Activated CD4-positive, alpha-beta T cell treated with anti-CD3 and anti-CD28 coated beads for 36 hours (primary cell): Measurements from ENCODE around the gene DDX47. TPM values are rescaled to one million over a fixed set of nuclear protein-coding genes. Genes with fewer than 3 reads are reported as not detected.
A peak's percentile ranks its signal among the peaks of the same experiment; 100 is the strongest.

Source experiments
- ATAC-seq: fragments of 200-7000 bp; cut with Tn5 transposase; one replicate; pipeline ENCODE4 v1.10.0; 2021; ENCODE audit warnings: mild to moderate bottlenecking, moderate library complexity
- CTCF ChIA-PET: fragments of 350-600 bp; sonication (Branson Sonifier 250); formaldehyde crosslinking; loops from one replicate; lab custom pipeline; 2021; ENCODE audit warnings: antibody characterized with exemption; lab: Charles Lee
- POLR2A ChIA-PET: fragments of 350-600 bp; sonication (Branson Sonifier 250); formaldehyde crosslinking; loops from one replicate; lab custom pipeline; 2021; ENCODE audit warnings: antibody characterized with exemption, inconsistent platforms; lab: Charles Lee
- DNase-seq: peaks from one replicate; pipeline ENCODE4 v3.0.0-alpha.2; 2020
- H3K27ac Mint-ChIP-seq: one replicate; pipeline ENCODE4 v1.8.0; 2021; ENCODE audit warnings: mixed read lengths
- H3K27me3 Mint-ChIP-seq: one replicate; pipeline ENCODE4 v1.8.0; 2021; ENCODE audit warnings: mixed read lengths
- H3K36me3 Mint-ChIP-seq: one replicate; pipeline ENCODE4 v1.8.0; 2021; ENCODE audit warnings: low read depth, mixed read lengths
- H3K4me1 Mint-ChIP-seq: one replicate; pipeline ENCODE4 v1.8.0; 2021; ENCODE audit warnings: mixed read lengths
- H3K4me3 Mint-ChIP-seq: one replicate; pipeline ENCODE4 v1.8.0; 2021; ENCODE audit warnings: mild to moderate bottlenecking, moderate library complexity, mixed read lengths
- H3K9me3 Mint-ChIP-seq: one replicate; pipeline ENCODE4 v1.8.0; 2021; ENCODE audit warnings: low read depth, mixed read lengths
- intact Hi-C, 2 experiments: fragments of 100-400 bp; cut with DNase I in 1 of 2; cut with micrococcal nuclease in 1 of 2; formaldehyde crosslinking; loops; one replicate each; pipeline versions ENCODE4 v1.14.2 to v1.15.1; 2022 to 2024; cut with DNase I, micrococcal nuclease
- total RNA-seq, 2 experiments: library from RNA; stranded (reverse); gene quantifications; one replicate each; pipeline ENCODE4 v1.2.3, GENCODE V29; 2021

The DDX47 gene
- total RNA-seq: 10 to 100 TPM; 91.3 to 91.9 TPM

DNA sequence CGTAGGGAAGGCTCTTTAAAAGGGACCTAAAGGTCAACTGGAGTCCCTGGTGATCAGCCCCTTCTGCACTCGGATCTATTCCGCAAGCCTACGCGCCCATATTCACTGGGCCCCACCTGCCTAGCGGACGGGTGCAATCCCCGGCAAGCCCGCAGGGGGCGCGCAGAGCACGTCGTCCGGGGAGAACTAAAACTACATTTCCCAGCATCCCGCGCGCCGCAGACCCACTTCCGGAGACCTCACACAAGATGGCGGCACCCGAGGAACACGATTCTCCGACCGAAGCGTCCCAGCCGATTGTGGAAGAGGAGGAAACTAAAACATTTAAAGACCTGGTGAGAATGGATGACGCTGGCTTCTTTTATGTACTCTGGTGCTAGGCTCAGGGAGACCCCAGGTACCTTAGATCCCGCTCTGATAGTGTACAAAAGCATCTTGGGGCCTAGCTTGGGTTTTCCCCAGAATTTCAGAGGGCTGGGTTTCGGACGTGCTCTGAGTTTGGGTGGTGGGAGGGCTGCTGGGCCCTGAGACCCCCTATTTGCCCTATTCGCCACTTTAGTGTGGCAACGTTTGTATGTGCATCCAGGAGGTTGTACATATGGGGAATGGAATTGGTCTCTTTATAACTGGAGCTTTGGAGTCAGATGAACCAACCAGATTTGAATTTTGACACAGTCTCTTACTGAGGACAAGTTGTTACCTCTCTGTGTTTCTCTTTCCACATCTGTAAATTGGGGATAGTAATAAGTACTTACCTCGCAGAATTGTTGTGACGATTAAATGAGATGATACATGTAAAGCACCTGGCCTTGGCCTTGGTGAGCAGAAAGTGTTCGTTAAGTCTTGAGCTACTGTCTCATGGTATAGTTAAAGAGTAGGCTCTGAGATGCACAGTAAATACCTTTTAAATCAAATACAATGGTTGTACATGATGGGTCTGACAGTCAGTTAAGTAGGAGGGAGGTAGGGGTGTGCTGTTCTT lies at the start of gene DDX47:
DDX47 (plus strand) TSS at position 227 of the 982 bp plus-strand sequence; CDS start at position 249, 22 bp downstream.
- intact Hi-C loops: loop anchor here (1.0 to 5.0 kb wide), 6 partner anchors 25 to 456 kb away; partner anchors contain the start of genes HEBP1 (in 2 of the 2) and BORCS5 (in 1 of the 2)
- ATAC-seq: peak; percentile 90
- Mint-ChIP-seq H3K4me1 (peaks cover 61% of the 10 kb centered on the region), H3K27me3 (no peaks in the 10 kb centered on the region), H3K36me3 (peaks cover 40% of the 10 kb centered on the region), H3K27ac (peak within 1 kb of the TSS; percentile 91), H3K9me3 (no peaks in the 10 kb centered on the region), H3K4me3 (peak within 1 kb of the TSS; percentile 95)
- peak; percentile 99 for DNase-seq
- ChIA-PET CTCF (interaction anchor here (0.5 to 2.9 kb wide), 20 partner anchors 9 to 184 kb away, joined by 3 to 22 read pairs (median 4); no protein-coding TSS in a partner anchor), POLR2A (interaction anchor here (0.6 to 1.1 kb wide), 3 partner anchors 8 to 88 kb away, joined by 3 to 8 read pairs (median 4); no protein-coding TSS in a partner anchor)

DNA sequence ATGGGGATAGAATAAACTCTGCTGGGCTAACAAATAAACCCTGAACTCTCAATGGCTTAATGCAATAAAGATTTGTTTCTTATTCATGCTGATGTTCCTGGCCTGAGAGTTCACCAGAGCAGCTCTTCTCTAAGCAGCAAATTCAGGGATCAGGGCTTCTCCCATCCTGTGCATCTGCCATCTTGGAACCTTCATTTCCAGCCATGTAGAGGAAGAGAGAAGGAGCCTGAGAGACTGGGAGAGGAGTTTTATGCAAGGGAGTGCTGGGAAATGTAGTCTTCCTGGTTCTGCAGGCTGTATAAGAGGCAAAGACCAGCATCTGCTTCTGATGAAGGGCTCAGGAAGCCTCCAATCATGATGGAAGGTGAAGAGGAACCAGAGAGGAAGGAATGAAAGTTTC lies 48.3 kb upstream of the DDX47 start:
- no peak overlapping the region for H3K4me3 Mint-ChIP-seq
- H3K27me3 Mint-ChIP-seq: no peaks in the 10 kb centered on the region
- H3K27ac Mint-ChIP-seq: no peak overlapping the region
- DNase-seq (no peak), ATAC-seq (no peak)
- intact Hi-C loops: no loop called here
- peaks cover 2% of the 10 kb centered on the region for H3K9me3 Mint-ChIP-seq
- CTCF ChIA-PET: interaction anchor here (1.0 kb wide), 1 partner anchor 9 kb away, joined by 4 read pairs; no protein-coding TSS in a partner anchor
- H3K36me3 Mint-ChIP-seq: peaks cover 6% of the 10 kb centered on the region
- H3K4me1 Mint-ChIP-seq: no peaks in the 10 kb centered on the region
- POLR2A ChIA-PET: no interaction called here

DNA sequence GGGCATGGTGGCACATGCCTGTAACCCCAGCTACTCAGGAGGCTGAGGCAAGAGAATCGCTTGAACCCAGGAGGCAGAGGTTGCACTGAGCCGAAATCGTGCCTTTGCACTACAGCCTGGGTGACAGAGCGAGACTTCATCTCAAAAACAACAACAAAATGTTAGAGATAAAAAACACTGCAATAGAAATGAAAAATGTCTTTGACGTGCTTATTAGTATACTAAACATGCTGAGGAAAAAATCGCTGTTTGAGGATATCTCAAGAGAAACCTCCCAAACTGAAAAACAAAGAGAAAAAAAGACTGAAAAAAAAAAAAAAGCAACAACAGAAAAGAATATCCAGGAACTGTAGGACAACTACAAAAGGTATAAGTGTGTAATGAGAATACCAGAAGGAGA lies 42.9 kb upstream of the DDX47 start:
- H3K9me3 Mint-ChIP-seq: peaks cover 9% of the 10 kb centered on the region
- ChIA-PET POLR2A (interaction anchor here (0.7 kb wide), 1 partner anchor 22 kb away, joined by 14 read pairs; no protein-coding TSS in a partner anchor), CTCF (no interaction called here)
- intact Hi-C loops: no loop called here
- peaks cover 4% of the 10 kb centered on the region for H3K36me3 Mint-ChIP-seq
- no peak for DNase-seq
- H3K27ac Mint-ChIP-seq: no peak overlapping the region
- ATAC-seq: no peak
- H3K4me1 Mint-ChIP-seq: no peaks in the 10 kb centered on the region
- H3K27me3 Mint-ChIP-seq: no peaks in the 10 kb centered on the region
- H3K4me3 Mint-ChIP-seq: no peak overlapping the region

DNA sequence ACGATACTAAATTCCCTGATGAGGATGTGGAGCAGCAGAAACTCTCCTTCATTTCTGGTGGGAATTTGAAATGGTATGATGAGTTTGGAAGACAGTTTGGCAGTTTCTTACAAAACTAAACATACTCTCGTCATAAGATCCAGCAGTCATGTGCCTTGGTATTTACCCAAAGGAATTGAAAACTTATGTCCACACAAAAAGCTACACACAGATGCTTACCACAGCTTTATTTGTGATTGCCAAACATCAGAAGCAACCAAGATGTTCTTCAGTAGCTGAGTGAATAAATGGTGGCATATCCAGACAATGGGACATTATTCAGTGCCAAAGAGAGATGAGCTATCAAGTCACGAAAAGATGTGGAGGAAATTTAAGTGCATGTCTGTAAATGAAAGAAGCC lies 38.4 kb upstream of the DDX47 start:
- no peaks in the 10 kb centered on the region for H3K4me1 Mint-ChIP-seq
- H3K36me3 Mint-ChIP-seq: peaks cover 4% of the 10 kb centered on the region
- POLR2A ChIA-PET: no interaction called here
- no peak for ATAC-seq
- H3K27ac Mint-ChIP-seq: no peak overlapping the region
- no peak overlapping the region for H3K4me3 Mint-ChIP-seq
- no peak for DNase-seq
- CTCF ChIA-PET: interaction anchor here (0.6 kb wide), 1 partner anchor 202 kb away, joined by 3 read pairs; no protein-coding TSS in a partner anchor
- H3K27me3 Mint-ChIP-seq: no peaks in the 10 kb centered on the region
- peaks cover 7% of the 10 kb centered on the region for H3K9me3 Mint-ChIP-seq
- intact Hi-C loops: no loop called here

DNA sequence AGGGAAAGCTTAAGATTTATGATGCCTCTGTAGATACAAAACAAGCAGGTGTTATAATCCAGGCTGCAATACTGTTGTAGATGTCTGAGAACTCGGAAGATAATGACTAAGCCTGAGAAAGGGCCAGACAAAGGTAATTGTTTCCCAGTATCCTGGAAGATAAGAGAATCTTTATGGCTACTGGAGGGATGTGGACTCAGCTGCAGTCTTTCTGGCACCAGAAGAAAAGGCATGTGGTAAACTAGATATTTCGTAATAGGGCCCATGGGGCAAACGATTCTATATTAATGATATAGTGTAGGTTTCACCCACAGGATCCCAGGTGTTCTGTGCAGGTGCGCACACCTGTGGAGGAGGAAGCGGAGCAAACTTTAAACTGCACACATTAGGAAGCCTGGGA lies 36.9 kb upstream of the DDX47 start:
- DNase-seq: no peak
- CTCF ChIA-PET: no interaction called here
- POLR2A ChIA-PET: no interaction called here

DNA sequence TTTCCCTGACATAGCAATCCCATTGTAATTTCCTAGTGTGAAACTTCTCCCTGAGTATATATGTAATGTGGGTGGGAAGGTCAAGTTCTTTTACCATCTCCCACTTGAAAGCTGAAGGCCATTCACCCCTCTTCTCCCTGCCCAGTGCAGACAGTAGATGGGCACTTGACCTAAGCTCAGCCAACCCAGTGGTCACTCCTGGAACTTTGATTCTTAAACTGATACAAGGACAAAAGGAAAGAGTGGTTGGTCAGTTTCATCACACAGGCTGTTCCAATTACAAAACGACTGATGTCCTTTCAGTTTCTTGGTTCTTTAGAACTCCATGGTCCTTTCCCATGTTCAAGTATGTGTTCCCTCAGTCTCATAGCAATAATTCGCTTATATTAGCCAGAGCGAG lies 36.1 kb upstream of the DDX47 start:
- Mint-ChIP-seq H3K27me3 (no peaks in the 10 kb centered on the region), H3K4me1 (no peaks in the 10 kb centered on the region), H3K9me3 (no peaks in the 10 kb centered on the region), H3K4me3 (no peak overlapping the region), H3K36me3 (no peaks in the 10 kb centered on the region), H3K27ac (no peak overlapping the region)
- ChIA-PET POLR2A (no interaction called here), CTCF (no interaction called here)
- DNase-seq: no peak
- intact Hi-C loops: no loop called here
- ATAC-seq: no peak

More for the DNA sequence above, 36.9 kb upstream of the DDX47 start:
- no peak overlapping the region for H3K27ac Mint-ChIP-seq
- H3K9me3 Mint-ChIP-seq: no peaks in the 10 kb centered on the region
- no peaks in the 10 kb centered on the region for H3K4me1 Mint-ChIP-seq
- intact Hi-C loops: no loop called here
- no peak for ATAC-seq
- H3K27me3 Mint-ChIP-seq: no peaks in the 10 kb centered on the region
- no peak overlapping the region for H3K4me3 Mint-ChIP-seq
- H3K36me3 Mint-ChIP-seq: no peaks in the 10 kb centered on the region

DNA sequence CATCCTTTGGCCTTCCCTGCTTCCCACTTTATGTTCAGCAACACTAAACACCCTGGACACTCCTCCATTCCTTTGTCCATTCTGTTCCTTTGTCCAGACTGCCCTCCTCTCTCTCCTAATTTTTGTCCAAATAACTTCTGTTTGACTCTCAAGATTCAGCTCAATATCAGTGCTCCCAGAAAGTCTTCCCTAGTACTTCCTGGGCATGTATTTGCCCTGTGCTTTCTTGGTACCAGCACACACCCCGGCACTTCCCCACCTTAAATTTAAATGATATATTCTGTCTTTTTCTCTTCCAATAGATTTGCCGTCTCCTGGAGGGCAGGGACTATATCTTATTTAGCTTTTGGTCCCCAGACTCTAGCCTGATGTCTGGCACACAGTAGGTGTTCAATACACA lies 34.1 kb upstream of the DDX47 start:
- ChIA-PET POLR2A (no interaction called here), CTCF (interaction anchor here (2.0 to 2.1 kb wide), 2 partner anchors 10 to 42 kb away, joined by 6 read pairs; no protein-coding TSS in a partner anchor)
- Mint-ChIP-seq H3K27me3 (no peaks in the 10 kb centered on the region), H3K9me3 (no peaks in the 10 kb centered on the region), H3K4me1 (no peaks in the 10 kb centered on the region), H3K4me3 (no peak overlapping the region), H3K27ac (no peak overlapping the region), H3K36me3 (no peaks in the 10 kb centered on the region)
- DNase-seq (no peak), ATAC-seq (no peak)
- intact Hi-C loops: no loop called here

DNA sequence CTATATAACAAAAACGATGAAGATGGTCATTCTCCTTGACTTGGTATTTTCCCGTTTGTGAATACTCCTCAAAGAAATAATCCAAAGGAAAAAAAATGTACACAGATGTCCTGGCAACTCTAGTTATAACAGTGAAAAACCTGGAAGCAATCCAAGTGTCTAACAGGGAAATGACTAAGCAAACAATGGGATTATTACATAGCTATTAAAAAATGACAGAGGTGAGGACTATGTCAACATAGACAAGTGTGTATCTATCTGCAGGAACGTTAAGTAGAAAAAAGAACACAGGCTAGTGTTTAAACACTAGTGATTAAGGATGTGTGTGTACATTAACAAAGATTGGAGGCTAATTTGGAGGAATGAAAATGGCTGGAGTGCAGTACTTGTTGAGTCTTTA lies 33.6 kb upstream of the DDX47 start:
- ATAC-seq: no peak
- CTCF ChIA-PET: interaction anchor here (2.0 to 2.1 kb wide), 2 partner anchors 10 to 43 kb away, joined by 6 read pairs; no protein-coding TSS in a partner anchor
- no peak overlapping the region for H3K27ac Mint-ChIP-seq
- no peaks in the 10 kb centered on the region for H3K4me1 Mint-ChIP-seq
- H3K9me3 Mint-ChIP-seq: no peaks in the 10 kb centered on the region
- no peak overlapping the region for H3K4me3 Mint-ChIP-seq
- no peaks in the 10 kb centered on the region for H3K36me3 Mint-ChIP-seq
- no peak for DNase-seq
- POLR2A ChIA-PET: no interaction called here
- H3K27me3 Mint-ChIP-seq: no peaks in the 10 kb centered on the region
- intact Hi-C loops: no loop called here

DNA sequence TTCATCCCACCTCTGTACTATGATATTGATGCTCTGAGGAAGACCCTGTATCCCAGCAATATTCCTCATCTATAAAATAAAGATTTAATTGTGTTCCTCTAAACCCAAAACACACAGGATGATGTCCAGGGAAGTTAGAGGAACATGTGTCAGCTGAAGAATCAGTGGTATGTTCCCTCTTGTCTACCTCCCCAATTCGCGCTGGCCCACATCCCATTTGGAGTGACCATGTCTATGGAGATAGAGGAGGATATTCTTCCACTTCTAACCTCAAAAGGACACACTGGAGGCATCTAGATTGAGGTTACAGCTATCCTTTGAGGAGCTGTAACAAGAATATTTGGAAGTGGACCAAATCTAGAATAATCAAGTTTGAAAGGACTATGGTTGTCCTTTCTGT lies 29.0 kb upstream of the DDX47 start:
- no peak for ATAC-seq
- Mint-ChIP-seq H3K27ac (no peak overlapping the region), H3K36me3 (no peaks in the 10 kb centered on the region), H3K9me3 (no peaks in the 10 kb centered on the region), H3K27me3 (no peaks in the 10 kb centered on the region), H3K4me1 (peaks cover 28% of the 10 kb centered on the region), H3K4me3 (no peak overlapping the region)
- CTCF ChIA-PET: interaction anchor here (1.0 kb wide), 1 partner anchor 47 kb away, joined by 3 read pairs; no protein-coding TSS in a partner anchor
- no peak for DNase-seq
- intact Hi-C loops: no loop called here
- POLR2A ChIA-PET: no interaction called here

DNA sequence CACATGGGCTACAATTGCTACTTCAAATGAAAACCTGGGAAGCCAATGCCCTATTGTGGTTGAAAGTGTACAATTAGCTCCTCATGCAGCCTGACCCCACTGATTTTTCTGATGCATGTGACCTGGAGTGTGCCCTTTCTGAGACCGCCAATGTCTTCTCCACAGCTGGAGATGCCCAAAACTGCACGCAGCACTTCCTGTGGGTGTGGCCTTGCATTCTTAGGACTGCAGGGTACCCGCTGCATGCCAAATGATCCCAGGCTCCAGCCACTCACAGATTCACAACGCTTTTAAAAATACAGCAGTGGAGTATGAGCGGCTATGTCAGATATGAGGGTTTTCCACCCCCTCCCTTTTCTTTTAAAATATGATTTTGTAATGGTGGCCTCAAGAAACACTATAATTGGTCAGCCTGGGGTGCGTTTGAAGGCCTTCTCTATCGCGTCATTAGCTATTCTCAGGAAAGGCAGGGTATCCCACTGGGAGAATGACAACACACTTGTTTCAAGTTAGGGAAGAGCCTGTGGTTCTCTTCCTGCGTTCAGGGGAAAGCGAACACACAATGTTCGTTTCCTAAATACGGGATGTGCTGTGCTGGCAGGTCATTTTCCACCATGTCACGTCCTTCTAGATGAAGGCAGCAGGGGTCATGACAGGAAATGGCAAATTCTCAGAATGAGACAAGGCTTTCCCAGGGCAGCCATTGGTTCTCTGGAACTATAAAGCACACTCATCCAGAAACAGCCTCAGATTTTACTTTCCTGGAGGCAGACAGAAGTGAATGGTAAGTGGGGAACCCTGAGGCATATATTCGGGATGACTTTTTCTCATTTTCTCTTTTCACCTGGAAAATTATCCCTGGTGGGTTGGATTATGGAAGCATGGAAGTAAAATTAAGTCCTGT lies 28.0 kb upstream of the DDX47 start, which contains the start of gene APOLD1:
APOLD1 (plus strand) TSS at position 749 of the 904 bp plus-strand sequence; CDS start at position 782, 33 bp downstream.
- no peak for ATAC-seq

More for the DNA sequence above, 28.0 kb upstream of the DDX47 start, which contains the start of gene APOLD1:
- Mint-ChIP-seq H3K4me3 (peak within 1 kb of the TSS; percentile 81), H3K27me3 (no peaks in the 10 kb centered on the region), H3K27ac (peak within 1 kb of the TSS; percentile 60), H3K9me3 (no peaks in the 10 kb centered on the region), H3K4me1 (peaks cover 28% of the 10 kb centered on the region), H3K36me3 (no peaks in the 10 kb centered on the region)
- intact Hi-C loops: loop anchor here (5.0 kb wide), 6 partner anchors 52 to 427 kb away; partner anchors contain the start of gene GSG1 (in 1 of the 2)
- POLR2A ChIA-PET: interaction anchor here (0.5 kb wide), 1 partner anchor 1029 kb away, joined by 5 read pairs; no protein-coding TSS in a partner anchor
- CTCF ChIA-PET: interaction anchor here (0.7 to 1.2 kb wide), 2 partner anchors 52 to 421 kb away, joined by 3 to 4 read pairs; no protein-coding TSS in a partner anchor
- DNase-seq: no peak
